ENCODE results near the gene AHRR.
A peak's percentile ranks its signal among the peaks of the same experiment; 100 is the strongest.

AHRR gene

GRCh38 chr5:422323-423232 is 101.1 kb downstream of the AHRR start:
- POLR2A ChIA-PET: no interaction called here
- no peak for DNase-seq (ENCODE audit: extremely low spot score)
- no peak for TF ChIP-seq CTCF (IDR thresholded peaks at IDR 0.05; ENCODE audit: control extremely low read depth, extremely low read depth, low read depth, missing control alignments)
- CTCF ChIA-PET: interaction anchor here (1.0 to 1.8 kb wide), 2 partner anchors 8 to 17 kb away, joined by 5 to 7 read pairs; no protein-coding TSS in a partner anchor

GRCh38 chr5:423233-423565 is 101.7 kb downstream of the AHRR start:
- CTCF ChIA-PET: interaction anchor here (1.8 to 3.3 kb wide), 2 partner anchors 16 to 106 kb away, joined by 7 to 22 read pairs; no protein-coding TSS in a partner anchor
- DNase-seq (ENCODE audit: extremely low spot score): no peak
- POLR2A ChIA-PET: no interaction called here
- no peak for TF ChIP-seq CTCF (IDR thresholded peaks at IDR 0.05; ENCODE audit: control extremely low read depth, extremely low read depth, low read depth, missing control alignments)

- DNase-seq (ENCODE audit: extremely low spot score): no peak
- no peak for TF ChIP-seq CTCF (IDR thresholded peaks at IDR 0.05; ENCODE audit: control extremely low read depth, extremely low read depth, low read depth, missing control alignments)
- POLR2A ChIA-PET: no interaction called here
- CTCF ChIA-PET: interaction anchor here (0.7 to 3.3 kb wide), 10 partner anchors 10 to 107 kb away, joined by 3 to 22 read pairs (median 4); no protein-coding TSS in a partner anchor
Observed at GRCh38 chr5:423626-424261, 102.2 kb downstream of the AHRR start.

GRCh38 chr5:424301-425110 is 103.0 kb downstream of the AHRR start:
- peak; percentile 86 for DNase-seq (ENCODE audit: extremely low spot score)
- POLR2A ChIA-PET: interaction anchor here (0.8 to 0.9 kb wide), 2 partner anchors 20 to 30 kb away, joined by 3 read pairs; no protein-coding TSS in a partner anchor
- TF ChIP-seq CTCF (IDR thresholded peaks at IDR 0.05; ENCODE audit: control extremely low read depth, extremely low read depth, low read depth, missing control alignments): no peak
- CTCF ChIA-PET: interaction anchor here (0.7 to 3.3 kb wide), 14 partner anchors 10 to 108 kb away, joined by 3 to 22 read pairs (median 5); partner anchors contain the start of gene AHRR

GRCh38 chr5:425714-426113 is 104.2 kb downstream of the AHRR start:
- no peak for DNase-seq (ENCODE audit: extremely low spot score)
- CTCF ChIA-PET: interaction anchor here (1.2 to 3.3 kb wide), 6 partner anchors 11 to 109 kb away, joined by 3 to 22 read pairs (median 6); no protein-coding TSS in a partner anchor
- POLR2A ChIA-PET: no interaction called here
- no peak for TF ChIP-seq CTCF (IDR thresholded peaks at IDR 0.05; ENCODE audit: control extremely low read depth, extremely low read depth, low read depth, missing control alignments)

Data from GM10248 (cell line).